HG03139 (cell line): ENCODE data around the gene E2F4.

Experiments
- ATAC-seq: cut with Tn5 transposase; IDR thresholded peaks from one replicate; pipeline ENCODE4 v1.9.1; 2021; ENCODE audit not compliant: unreplicated experiment

The E2F4 gene

GRCh38 chr16:67230809-67231660 lies 39.1 kb downstream of the E2F4 start:
- ATAC-seq: no peak

GRCh38 chr16:67233596-67233995 lies 41.6 kb downstream of the E2F4 start:
- no peak for ATAC-seq

- ATAC-seq: no peak
Measured at GRCh38 chr16:67234180-67234597, 42.2 kb downstream of the E2F4 start.

- no peak for ATAC-seq
Measured at GRCh38 chr16:67235816-67236562, 44.0 kb downstream of the E2F4 start.

- ATAC-seq: no peak
Measured at GRCh38 chr16:67236563-67237395, 44.8 kb downstream of the E2F4 start.

DNA sequence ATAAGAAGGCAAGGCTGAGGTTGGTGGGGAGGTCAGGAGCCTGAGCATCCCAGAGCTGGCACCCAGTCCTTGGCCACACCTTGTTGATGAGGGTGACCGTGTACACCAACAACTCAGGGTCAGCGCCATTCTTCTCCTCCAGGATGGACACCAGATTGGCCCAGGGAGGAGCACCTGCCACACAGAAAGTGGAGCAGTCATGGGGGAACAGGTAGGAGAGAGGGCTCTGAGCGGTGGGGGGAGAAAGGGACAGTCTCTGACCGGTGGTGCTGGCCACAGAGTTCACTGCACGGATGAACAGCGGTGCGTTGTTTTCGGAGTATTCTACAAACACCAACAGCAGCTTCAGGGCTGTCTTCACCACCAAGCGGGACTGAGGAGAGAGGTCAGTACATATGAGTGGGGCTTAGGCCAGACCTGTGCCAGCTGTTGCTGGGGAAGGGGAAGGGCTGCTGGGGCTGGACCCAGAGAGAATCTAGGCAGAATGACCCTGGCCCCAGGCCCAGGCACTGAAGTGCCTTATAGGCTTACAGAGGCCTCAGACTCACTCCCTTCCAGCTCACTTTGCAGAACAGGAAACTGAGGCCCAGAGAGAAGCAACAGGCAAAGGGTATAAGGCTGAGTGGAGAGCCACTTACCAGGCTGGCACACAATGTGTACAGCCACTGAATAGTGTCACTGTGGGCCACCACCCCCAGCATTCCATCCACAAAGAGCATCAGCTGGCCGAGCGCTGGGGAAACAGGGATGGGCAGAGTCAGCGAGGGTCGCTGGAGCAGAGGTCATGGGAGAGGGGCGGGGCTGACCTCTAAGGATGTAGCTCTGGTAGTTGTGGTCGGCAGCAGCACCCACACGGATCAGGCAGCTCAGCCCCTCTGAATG lies 45.7 kb downstream of the E2F4 start:
- ATAC-seq: no peak

- ATAC-seq: no peak
Measured at GRCh38 chr16:67238278-67238575, 46.3 kb downstream of the E2F4 start.

DNA sequence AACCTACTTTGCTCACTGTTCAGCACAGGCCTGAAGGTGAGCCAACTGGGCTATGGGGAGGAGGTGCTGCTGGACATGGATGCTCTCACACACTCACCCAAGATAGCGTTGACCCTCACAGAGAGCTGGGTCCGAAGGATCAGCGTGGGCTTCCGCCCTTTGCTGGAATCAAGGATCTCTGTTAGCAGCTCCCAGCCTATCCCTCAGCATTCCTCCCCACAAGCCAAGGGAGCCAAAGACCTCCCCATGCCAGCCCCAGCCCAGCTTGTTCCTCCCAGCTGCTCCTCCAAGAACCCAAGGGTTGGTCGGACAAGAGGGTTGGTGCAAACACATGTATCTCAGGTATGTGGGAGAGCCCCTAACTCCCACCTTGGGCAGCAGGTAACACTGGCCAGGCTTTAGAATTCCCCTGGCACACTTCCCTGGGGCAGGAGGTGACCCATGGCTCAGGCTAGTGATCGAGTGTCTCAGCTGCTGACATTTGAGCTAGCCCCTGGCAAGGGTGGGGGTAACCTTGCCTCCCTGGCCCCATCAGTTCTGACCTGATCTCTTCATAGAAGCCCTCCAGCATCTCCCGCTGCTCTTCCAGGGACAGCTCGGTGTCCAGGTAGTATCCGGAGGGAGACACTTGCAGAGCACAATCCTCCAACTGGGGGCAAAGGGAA lies 47.0 kb downstream of the E2F4 start:
- no peak for ATAC-seq

- no peak for ATAC-seq
Measured at GRCh38 chr16:67240506-67240905, 48.6 kb downstream of the E2F4 start.

- no peak for ATAC-seq
Measured at GRCh38 chr16:67241008-67241900, 49.3 kb downstream of the E2F4 start.

DNA sequence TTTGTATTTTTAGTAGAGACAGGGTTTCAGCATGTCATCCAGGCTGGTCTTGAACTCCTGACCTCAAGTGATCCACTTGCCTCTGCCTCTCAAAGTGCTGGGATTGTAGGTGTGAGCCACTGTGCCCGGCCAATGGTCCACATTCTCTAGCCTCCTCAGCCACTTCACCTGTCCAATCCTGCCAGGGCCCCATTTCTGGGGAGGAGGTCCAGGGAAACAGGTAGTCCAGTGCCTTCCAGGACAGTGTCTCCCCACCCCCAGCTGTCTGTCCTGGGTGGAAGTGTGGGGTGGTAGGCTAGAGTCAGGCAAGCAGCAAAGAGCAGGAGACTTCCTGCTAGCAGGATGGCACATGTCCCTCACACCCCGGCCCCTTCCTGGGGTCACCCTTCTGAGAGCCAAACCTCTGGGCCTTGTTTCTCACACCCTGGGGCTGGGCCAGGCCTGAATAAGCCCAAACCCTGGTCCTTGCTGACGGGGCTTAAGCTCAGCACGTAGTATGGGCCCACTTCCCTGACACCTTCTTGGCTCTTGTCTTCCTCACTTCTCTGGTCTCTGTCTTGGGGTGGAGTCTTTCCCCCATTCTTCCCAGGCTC lies 50.3 kb downstream of the E2F4 start:
- no peak for ATAC-seq

- ATAC-seq: no peak
Measured at GRCh38 chr16:67243481-67243880, 51.5 kb downstream of the E2F4 start.

- ATAC-seq: peak; percentile 44
Measured at GRCh38 chr16:67244387-67245185, 52.6 kb downstream of the E2F4 start.

DNA sequence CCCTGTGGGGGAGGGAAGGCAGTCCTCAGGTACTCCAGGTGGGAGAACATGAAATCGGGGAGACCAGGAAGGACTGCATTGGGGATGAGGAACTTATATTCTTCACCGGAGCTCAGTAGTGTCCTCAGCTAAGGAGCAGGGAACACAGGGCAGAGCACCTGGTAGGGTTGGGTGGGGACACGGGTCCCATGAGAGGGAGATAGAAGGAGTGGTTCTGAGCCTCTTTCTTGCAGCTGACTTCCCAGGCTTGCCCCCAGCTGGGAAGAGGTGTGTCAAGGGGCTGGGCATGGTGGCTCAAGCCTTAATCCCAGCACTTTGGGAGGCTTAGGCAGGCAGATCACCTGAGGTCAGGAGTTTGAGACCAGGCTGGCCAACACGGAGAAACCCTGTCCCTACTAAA lies 53.2 kb downstream of the E2F4 start:
- no peak for ATAC-seq

- no peak for ATAC-seq
Measured at GRCh38 chr16:67245674-67246080, 53.7 kb downstream of the E2F4 start.

DNA sequence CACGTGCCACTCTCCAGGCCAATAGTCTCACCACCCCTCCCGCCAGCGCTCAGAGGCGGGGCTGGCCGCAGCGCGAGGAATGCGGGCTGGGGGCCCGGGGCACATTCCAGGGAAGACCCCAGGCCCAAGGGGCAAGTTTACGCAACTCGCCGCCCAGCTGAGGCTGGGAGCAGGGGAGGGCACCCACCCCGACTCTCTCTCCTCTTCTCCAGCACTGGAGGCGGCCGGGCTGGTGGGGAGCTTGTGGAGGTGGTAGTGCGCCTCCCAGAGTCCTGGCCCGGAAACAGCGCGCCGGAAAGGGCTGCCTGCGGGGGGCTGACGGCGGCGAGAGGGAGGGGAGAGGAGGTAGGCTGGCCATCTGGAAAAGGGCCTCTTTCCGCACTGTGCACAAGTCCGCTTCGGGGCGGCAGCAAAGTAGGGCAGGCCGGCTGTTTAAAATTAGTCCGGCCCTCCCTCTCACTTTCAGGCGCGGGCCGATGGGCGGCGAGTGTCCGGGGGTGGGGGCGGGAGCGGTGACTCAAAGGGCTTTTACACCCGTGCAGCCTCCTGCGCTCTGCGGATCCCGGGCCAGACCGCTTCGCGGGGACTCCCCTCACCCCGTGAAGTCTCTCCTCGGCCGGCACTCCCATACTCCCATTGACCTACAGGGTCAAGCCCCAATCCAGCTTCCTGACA lies 54.3 kb downstream of the E2F4 start:
- ATAC-seq: peak; percentile 20

DNA sequence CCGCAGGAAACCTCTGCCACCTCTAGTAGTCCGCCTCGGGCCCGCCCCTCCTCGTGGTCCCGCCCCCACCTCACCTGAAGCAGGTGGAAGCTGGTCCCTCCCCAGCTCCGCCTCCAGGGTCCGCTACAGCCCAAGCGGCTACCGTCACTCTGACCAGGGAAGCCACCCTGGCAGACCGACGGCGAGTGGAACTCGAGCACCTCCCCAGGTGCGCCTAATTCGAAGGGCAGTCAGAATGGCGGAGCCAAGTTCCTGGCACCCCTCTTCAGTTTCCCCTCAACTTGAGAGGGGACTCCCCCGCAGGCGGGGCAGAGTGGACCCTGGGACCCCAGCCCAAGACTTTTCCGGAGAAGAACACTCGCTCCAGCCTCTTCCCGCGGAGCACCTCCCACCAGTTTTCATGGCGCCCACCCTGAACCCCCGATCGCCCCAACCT lies 54.8 kb downstream of the E2F4 start:
- ATAC-seq: no peak
